WERI-Rb-1 (cell line): ENCODE data around the gene PREX1.

Experiments used
- DNase-seq: peaks from one replicate; pipeline ENCODE4 v3.0.0-alpha.2; 2020
- H3K27ac ChIP-seq: fragments of 250-450 bp; sonication (Bioruptor Pico); 2 replicates; pipeline ENCODE4 v1.5.1; 2020; ENCODE audit warnings: mild to moderate bottlenecking, moderate library complexity
- H3K27me3 ChIP-seq: fragments of 250-450 bp; sonication (Bioruptor Pico); 2 replicates; pipeline ENCODE4 v1.5.1; 2021; ENCODE audit warnings: mild to moderate bottlenecking, low read depth, moderate library complexity; ENCODE audit not compliant: insufficient read depth, severe bottlenecking
- H3K36me3 ChIP-seq: fragments of 250-450 bp; sonication (Bioruptor Pico); 2 replicates; pipeline ENCODE4 v1.5.1; 2020; ENCODE audit warnings: mild to moderate bottlenecking, moderate library complexity
- H3K4me3 ChIP-seq: 2 replicates; pipeline ENCODE4 v1.5.1; 2011; ENCODE audit warnings: low read depth, mild to moderate bottlenecking, control low read depth, low read length
- H3K9me3 ChIP-seq: fragments of 250-450 bp; sonication (Bioruptor Pico); 2 replicates; pipeline ENCODE4 v1.5.1; 2021; ENCODE audit warnings: mild to moderate bottlenecking, moderate library complexity; ENCODE audit not compliant: severe bottlenecking
- TF ChIP-seq, protein P1 (sequence below): IDR thresholded peaks from 2 replicates; pipeline ENCODE4 v1.5.1; 2011; ENCODE audit warnings: low read depth, mild to moderate bottlenecking, control low read depth, inconsistent platforms, low read length

The PREX1 gene

DNA sequence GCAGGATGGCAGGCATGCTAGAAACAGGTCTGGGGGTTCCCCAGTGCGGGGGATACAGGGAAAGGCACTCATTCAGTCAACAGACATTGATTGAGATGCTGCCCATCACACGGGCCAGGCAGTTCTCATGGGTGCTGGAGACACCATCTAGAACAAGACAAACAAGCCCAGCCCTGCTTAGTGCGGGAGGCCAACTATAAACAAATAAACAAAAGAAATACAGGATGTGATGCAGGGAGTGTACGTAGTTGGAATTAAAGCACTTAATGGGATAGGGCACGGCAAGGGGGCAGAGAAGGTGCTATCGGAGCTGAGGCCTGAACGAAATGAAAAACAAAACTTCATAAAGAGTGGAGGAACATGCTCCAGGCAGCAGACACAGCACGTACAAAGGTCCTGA lies 169.3 kb downstream of the PREX1 start:
- no peak for DNase-seq
- H3K36me3 ChIP-seq: peaks cover 80% of the 10 kb centered on the region
- H3K4me3 ChIP-seq: no peak overlapping the region
- H3K27me3 ChIP-seq: no peaks in the 10 kb centered on the region
- no peak overlapping the region for H3K27ac ChIP-seq
- TF ChIP-seq, protein P1, sequence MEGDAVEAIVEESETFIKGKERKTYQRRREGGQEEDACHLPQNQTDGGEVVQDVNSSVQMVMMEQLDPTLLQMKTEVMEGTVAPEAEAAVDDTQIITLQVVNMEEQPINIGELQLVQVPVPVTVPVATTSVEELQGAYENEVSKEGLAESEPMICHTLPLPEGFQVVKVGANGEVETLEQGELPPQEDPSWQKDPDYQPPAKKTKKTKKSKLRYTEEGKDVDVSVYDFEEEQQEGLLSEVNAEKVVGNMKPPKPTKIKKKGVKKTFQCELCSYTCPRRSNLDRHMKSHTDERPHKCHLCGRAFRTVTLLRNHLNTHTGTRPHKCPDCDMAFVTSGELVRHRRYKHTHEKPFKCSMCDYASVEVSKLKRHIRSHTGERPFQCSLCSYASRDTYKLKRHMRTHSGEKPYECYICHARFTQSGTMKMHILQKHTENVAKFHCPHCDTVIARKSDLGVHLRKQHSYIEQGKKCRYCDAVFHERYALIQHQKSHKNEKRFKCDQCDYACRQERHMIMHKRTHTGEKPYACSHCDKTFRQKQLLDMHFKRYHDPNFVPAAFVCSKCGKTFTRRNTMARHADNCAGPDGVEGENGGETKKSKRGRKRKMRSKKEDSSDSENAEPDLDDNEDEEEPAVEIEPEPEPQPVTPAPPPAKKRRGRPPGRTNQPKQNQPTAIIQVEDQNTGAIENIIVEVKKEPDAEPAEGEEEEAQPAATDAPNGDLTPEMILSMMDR: no peak
- H3K9me3 ChIP-seq: peaks cover 11% of the 10 kb centered on the region

DNA sequence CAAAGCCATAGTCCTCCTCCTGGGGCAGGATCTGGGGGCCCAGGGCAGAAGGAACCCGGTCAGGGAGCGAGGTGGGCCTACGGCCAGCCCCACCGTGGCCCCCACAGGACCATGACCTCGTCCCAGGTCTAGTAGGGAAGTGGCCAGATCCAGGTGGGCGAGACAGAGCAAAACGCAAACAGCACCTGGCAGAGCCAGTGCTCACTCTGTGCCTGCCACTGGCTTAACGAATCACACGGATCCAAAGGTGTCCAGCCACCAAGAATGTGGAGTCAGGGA lies 169.7 kb downstream of the PREX1 start:
- no peak overlapping the region for H3K4me3 ChIP-seq
- H3K27ac ChIP-seq: peak overlapping the region; percentile 8; the same call in 1 of the 2 replicates
- TF ChIP-seq, protein P1: no peak
- H3K9me3 ChIP-seq: peaks cover 7% of the 10 kb centered on the region
- H3K27me3 ChIP-seq: no peaks in the 10 kb centered on the region
- no peak for DNase-seq
- peaks cover 80% of the 10 kb centered on the region for H3K36me3 ChIP-seq

DNA sequence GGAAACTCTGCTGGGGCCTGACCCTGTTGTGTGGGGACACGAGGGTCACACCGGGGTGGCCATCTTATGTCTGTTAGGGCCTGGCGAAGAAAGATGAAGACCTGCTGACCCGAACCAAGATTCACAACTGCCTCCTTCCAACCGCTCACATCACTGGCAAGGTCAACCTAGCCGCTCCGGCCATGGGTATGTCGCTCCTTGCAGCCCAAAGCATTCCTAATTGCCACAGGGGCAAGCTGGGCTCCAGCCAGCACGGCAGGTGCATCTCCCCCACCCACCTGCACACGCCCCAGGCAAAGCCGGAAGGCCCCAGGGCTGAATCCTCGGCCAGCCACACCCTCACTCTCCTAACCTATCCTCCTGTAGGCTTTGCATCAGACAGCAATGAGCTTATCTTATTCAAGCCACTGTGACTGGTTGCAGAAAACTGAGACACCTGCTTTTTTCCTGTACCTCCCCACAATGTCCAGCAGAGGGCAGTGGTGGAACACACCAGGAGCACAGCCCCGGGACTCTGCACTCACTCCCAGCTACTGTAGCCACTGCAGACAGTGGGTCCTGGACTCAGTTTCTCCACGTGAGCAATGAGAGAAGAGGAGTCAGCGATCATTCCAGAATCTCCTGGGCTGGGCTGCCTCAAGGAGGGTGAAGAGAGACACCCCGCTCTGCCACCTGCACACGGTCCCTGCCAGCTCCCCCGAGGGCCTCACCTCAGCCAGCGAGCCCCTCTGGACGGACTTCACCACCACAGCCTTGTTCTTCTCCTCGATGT lies 170.2 kb downstream of the PREX1 start:
- Histone ChIP-seq H3K27ac (peak overlapping the region; percentile 8; the same call in 1 of the 2 replicates), H3K27me3 (no peaks in the 10 kb centered on the region), H3K9me3 (peaks cover 7% of the 10 kb centered on the region), H3K4me3 (no peak overlapping the region), H3K36me3 (peaks cover 80% of the 10 kb centered on the region)
- TF ChIP-seq, protein P1: peak; percentile 89
- peak; percentile 60 for DNase-seq

DNA sequence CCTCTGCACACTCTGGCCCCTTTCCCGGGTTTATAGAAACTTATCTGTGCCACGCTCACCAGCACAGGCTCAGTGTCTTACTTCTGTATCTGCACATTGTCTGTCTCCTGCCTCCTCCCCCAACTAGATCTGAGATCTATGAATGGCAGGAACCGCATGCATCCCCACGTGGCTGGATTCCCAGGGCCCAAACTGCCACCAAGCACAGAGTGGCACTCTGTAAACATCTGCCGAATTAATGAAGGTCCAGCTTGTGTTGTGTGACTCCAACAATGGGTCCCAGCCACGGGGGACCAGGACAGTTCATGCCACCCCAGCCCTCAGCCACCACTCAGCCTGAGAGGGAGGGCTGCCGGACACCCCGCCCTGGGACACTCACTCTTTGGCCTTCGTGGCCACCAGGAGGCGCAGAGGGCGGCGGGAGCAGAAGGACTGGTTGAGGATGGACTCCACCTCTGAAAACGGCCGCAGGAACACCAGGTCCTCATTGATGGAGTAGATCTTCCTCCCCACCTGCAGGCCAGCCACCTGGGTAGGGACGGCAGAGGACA lies 171.1 kb downstream of the PREX1 start:
- no peaks in the 10 kb centered on the region for H3K27me3 ChIP-seq
- DNase-seq: no peak
- H3K27ac ChIP-seq: no peak overlapping the region
- peaks cover 4% of the 10 kb centered on the region for H3K9me3 ChIP-seq
- H3K4me3 ChIP-seq: no peak overlapping the region
- TF ChIP-seq, protein P1: no peak; the same call in 1 of the 2 replicates
- peaks cover 77% of the 10 kb centered on the region for H3K36me3 ChIP-seq

DNA sequence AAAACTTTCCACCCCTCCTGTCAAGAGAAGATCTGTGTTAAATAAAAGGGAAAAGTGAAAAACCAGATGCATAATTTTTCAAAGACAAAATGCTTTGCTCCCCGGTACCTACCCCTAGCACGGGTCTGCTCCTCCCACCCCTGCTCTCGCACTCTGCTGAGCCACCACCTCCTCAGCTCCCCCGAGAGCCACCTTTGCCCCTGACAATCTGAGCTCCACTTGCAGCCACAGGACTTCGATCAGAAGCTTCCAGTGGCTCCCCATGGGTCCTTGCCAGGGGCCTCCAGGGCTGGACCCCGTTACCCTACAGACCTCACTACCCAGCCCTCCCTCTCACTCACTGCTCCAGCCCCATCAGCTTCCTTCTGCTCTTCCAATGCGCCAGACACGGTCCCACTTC lies 171.7 kb downstream of the PREX1 start:
- Histone ChIP-seq H3K4me3 (no peak overlapping the region), H3K27me3 (no peaks in the 10 kb centered on the region), H3K27ac (no peak overlapping the region), H3K9me3 (peaks cover 4% of the 10 kb centered on the region), H3K36me3 (peaks cover 80% of the 10 kb centered on the region)
- no peak for DNase-seq
- TF ChIP-seq, protein P1: no peak

DNA sequence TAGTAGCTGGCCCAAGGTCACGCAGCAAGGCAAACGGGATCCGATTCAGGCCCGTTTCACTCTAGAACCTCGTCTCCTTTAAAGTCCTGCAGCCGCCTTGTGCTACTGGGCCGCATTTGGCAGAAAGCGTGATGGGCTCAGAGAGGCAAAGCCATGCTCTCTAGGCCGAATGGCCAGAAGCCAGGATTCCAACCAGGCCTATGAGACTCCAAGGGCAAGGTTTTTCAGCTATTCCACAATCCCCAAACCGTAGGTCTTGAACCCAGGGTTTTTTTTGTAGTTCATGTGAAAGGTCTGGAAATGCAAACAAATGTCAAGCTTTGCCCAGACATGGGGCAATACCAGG lies 174.1 kb downstream of the PREX1 start:
- H3K4me3 ChIP-seq: no peak overlapping the region
- H3K27ac ChIP-seq: no peak overlapping the region
- TF ChIP-seq, protein P1: no peak
- H3K36me3 ChIP-seq: peaks cover 85% of the 10 kb centered on the region
- no peak for DNase-seq
- H3K27me3 ChIP-seq: no peaks in the 10 kb centered on the region
- no peaks in the 10 kb centered on the region for H3K9me3 ChIP-seq
